HL-60/S4 treated with retinoic acid at 250 ng/mL for 4 days and 3 days (cell line): ENCODE data around the gene SFRP2.

ENCODE experiments used
- in situ Hi-C: fragments of 300-500 bp; cut with MboI; formaldehyde crosslinking; loops from 2 replicates; pipeline ENCODE4 v1.7.0; 2022; ENCODE audit warnings: low sequenced_read_pairs

Gene SFRP2

GRCh38 chr4:153788413-153789276 lies at the start of gene SFRP2:
Gene SFRP2 (minus strand): TSS chr4:153789083. CDS start chr4:153788835, 248 bp downstream.
- in situ Hi-C loops: no loop called here

- in situ Hi-C loops: no loop called here
Measured at GRCh38 chr4:153838564-153838963, 49.7 kb upstream of the SFRP2 start.

- in situ Hi-C loops: no loop called here
Measured at GRCh38 chr4:153834901-153835300, 46.0 kb upstream of the SFRP2 start.

GRCh38 chr4:153832720-153833287 lies 43.9 kb upstream of the SFRP2 start:
- in situ Hi-C loops: no loop called here

- in situ Hi-C loops: no loop called here
Measured at GRCh38 chr4:153832054-153832453, 43.2 kb upstream of the SFRP2 start.

GRCh38 chr4:153831245-153831644 lies 42.4 kb upstream of the SFRP2 start:
- in situ Hi-C loops: no loop called here

DNA sequence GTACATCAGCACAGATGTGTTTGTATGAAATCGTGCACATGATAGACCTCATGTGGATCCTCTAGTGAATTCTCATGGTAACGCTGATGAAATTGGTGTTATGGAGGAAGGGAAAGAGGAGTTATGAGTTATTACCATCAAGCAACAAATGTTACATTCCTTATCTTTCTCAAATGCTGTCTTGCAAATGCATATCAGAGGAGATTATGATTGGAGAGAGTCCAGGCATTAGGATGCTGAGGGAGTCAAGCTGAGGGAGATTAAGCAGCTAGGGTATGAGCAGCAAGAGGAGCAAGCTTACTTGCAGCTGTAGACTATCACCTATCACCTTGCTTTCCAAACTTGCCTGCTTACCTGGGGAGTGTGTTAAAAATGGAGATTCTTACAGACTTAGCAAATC lies 36.8 kb upstream of the SFRP2 start:
- in situ Hi-C loops: no loop called here

DNA sequence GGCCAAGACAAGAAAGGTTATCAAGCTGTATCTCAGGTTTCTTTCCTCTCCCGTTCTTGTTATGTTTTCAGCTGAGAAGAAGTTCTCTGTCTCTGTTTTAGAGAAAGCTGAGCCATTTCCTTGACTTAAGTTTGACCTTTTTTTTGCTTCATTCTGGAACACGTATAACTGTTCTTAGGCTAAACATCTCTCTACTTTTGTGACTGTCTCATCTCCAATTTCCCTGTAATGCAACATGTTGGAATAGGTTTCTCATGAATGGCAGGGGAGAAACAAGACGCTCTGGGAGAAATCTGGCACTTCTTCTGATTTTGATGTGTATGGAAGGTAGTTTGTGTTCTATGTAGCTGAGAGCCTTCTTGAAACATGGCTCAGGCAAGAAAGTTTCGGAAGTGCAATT lies 36.2 kb upstream of the SFRP2 start:
- in situ Hi-C loops: no loop called here

DNA sequence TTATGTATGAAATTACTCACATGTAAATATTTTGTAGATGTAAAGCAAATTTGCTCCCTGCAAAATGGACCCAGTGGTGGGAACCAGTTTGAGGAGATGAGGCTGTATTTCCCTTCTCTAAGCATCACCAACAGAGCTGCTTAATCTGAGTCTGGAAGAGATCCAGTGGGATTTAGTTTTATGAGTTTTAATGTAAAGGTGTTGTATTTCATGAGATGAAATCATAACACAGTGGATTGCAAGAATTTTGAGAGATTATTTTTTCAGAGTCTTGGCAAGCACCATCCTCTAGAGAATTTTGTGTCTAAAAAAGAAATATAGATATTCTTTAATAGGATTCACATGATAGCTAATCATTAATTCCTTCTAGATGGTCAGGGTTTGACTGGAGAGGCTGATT lies 35.6 kb upstream of the SFRP2 start:
- in situ Hi-C loops: no loop called here

DNA sequence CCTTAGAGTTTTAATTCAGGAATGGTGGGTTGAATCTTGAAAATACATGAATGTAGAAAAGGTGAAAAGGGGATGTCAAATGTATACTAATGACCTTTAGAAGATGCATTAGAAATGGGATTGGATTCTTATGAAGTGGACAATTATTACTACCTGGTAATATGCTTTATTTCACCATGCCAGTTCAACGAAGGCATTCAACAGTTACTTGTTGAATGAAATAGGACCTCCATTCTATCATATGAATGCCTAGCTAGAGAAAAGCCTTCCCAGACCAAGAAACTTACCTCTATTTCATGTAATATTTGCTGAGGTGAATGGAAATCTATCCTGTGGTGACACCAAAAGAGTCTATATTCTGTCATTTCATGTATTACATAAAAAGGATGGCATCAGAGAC lies 34.6 kb upstream of the SFRP2 start:
- in situ Hi-C loops: no loop called here

DNA sequence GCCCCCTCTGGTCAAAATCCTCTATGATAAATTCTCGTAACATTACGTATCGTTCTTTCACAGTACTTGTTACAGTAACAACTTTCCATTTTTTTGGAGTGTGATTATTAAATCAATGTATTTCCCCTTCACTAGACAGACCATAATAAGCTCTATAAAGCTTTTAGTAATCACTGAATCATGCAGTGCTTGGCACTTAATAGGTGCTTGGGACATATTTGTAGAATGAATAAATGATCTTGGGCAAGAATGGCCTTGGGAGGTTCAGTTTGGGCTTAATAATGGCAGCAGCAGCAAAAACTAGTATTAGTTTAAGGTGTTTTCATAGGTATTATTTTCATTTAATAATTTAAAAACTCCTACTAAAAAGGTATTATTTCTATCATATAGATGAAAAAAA lies 33.4 kb upstream of the SFRP2 start:
- in situ Hi-C loops: no loop called here

DNA sequence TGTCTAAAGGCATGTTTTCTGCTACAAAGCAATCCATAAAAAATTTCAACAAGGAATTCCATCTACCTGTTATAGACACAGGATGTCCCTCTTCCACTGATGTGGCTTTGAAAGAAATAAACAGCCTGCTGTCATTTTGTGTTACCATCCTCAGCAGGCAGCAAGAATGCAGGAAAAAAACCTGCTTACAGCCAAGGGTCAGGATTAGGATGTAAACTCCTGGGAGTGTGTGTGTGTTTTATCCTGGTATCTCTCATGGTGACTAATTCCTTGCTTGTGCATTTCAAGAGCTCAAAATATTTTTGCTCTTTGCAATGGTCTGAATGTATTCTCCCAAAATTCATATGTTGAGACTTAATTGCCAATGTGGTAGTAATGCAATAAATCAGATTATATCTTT lies 28.6 kb upstream of the SFRP2 start:
- in situ Hi-C loops: no loop called here

DNA sequence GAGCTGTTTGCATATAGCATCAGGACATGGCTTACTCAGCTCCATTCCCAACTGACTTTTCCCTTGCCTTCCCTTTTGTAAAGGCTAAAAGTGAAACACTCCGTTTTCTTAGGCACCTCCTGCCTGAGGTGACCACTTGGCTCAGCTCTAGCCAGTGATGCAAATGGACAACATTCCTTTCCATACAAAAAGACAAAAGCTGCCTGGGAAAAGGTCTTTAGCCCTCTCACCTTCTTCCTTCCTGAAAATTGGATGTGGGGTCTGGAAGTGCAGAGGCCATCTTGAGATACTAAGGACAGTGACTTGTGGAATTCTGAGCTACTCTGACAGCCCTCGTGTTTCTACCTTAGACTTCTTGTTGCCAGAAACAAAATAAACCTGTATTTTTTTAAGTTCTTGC lies 27.7 kb upstream of the SFRP2 start:
- in situ Hi-C loops: no loop called here

DNA sequence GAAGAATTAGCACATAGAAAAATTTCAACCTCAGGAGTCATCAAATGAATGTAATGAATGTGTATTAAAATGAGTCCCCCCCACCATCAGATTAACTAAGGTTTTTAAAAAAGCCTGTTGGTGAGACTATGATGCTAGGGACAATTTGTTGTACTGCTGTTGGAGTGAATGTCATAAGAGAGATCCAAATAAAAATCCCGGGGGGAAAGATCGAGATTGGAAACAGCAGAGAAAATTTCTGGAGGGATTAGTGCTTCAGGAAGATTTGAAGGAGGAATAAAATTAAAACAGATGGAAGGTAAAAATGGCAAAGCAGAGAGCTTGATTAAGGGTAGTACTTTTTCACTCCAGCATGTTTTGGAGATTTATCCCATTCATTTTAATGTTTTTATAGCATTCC lies 25.9 kb upstream of the SFRP2 start:
- in situ Hi-C loops: no loop called here

DNA sequence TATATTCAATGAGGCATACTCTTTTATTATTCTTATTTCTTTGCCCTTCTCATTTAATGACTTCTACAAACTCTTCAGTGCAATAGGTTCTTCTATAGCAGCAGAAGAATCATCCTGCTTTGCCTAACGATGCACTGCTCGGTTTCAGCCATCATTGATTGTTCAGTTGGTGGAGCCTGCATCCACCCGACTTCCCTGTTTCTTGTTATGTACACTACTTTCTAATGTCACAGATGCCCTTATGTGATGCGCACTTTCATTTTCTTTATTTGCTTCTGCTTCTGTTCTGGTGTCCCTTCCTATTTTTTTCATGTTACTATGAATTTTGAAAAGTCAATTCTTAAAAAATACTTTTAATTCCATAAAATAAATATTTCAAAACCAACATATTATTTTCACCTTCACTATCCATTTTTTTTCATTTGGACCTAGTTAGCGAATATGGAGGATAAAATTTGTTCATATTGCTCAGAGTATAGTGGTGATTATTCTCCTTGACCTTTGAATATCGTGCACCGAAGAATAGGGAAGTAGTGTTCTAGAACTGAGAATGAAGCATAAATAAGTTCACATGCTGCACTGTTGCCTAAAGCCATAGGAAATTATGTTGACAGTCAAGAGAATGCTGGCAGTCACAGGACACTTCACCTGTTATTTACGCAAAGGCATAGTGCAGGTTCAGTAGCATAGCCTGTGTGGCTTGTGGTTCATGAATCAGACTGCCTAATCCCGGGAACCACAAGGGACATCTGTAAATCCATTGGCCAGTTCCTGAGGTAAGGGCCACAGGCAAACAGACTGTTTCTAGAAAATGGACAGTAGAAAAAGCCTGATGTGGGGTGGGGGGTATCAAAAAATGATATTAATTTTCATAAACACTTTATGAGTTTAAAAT lies 21.3 kb upstream of the SFRP2 start:
- in situ Hi-C loops: no loop called here

DNA sequence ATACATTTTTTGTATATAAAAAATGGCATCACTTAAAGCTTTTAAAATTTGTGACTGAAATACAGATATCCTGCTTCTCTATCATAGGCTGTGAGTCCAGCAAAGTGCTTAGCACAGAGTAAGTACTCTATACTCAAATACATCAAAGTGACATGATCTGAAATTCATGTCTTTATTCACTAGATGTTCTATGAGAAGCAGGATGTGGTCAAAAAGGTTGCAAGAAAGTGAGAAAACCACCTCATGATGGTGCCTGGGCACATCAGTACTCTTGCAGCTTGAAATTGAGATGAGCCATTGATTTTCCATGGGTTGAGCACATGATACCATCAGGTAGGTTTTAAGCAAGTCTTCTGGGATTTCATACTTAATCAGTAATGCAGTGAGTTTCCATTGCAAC lies 20.4 kb upstream of the SFRP2 start:
- in situ Hi-C loops: no loop called here

DNA sequence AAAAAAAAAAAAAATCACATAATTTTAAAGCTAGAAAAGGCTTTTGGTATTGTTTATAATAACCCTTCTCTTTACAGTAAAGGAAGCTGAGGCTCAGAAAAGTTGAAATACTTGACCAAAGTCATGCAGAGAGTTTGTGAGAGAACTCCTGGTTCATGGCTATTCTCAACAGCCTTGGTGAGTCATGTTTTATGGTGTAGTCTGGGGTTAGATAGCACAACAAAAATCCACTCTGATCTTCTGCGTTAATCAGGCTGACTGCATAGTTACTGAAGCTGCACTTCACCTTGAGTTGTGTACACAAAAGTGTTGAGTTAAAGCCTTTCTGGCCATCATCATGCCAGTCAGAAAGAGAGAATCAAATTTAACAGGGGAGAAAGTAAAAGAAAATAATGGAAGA lies 19.3 kb upstream of the SFRP2 start:
- in situ Hi-C loops: no loop called here

GRCh38 chr4:153806073-153806472 lies 17.2 kb upstream of the SFRP2 start:
- in situ Hi-C loops: no loop called here

DNA sequence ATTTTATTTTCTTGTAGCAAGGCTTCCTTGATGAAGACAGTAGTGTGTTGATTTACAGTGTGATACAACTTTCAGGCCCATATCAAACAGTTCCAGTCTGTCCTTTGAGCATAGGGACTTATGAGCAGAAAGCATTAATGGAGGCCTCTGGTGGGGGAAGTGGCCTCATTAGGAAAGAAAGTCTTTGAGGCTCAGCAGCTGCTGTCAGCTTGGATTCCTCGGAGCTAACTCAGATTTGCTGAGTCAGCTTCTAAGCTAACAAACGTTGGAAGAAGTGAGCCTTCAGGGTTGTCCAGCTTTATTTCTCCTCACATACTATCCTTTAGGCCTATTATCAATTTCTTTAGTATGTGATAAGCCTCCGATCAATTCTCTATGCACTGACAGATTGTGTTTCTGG lies 15.8 kb upstream of the SFRP2 start:
- in situ Hi-C loops: no loop called here

DNA sequence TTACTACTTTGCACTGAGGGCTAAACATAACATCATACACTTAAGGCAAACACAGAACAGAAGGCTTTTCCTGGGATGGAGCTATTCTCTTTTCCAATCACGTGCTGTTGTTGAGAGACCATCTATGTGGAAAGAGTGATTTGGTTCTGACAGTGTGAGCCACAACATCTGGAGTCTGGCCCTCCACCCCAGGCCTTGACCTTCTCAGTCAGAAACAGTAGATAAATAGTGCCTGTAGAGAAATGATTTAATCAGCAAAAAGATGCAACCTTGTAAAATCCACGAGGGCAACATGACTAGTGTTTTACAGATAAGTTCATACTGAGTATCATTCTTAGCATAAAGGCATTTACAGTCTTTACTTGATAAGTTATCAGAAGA lies 10.8 kb upstream of the SFRP2 start:
- in situ Hi-C loops: no loop called here

DNA sequence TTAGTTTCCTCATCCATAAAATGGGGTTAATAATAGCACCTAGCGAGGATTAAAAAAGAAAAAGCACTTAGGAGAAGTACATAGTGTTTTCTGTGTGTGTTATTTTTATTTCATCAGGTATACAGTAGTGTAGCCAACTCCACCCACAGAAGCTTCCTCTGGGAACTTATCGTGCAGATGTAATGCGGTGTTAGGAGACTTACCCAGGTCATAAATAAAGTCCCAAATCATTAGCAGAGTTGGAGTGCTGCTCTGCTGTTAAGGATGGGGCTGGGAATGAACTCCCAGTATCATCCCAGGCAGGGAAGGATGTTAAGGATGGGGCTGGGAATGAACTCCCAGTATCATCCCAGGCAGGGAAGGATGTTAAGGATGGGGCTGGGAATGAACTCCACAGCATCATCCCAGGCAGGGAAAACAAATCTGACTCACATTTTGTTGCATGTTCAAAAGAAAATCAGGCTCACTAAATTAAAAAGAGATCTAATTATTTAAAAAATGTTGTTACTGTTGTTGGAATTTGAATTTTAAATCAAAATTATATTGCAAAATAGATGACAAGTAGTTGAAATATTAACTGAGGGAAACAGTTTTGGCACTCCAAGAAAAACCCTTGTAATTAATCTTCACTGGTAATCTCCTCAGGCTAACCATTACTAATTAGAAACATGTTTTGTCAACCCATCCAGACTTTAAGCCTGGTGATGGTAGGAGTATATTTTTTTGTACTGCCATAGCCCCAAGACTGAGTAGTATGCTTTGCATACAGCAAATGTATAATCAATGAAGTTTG lies 10.2 kb upstream of the SFRP2 start:
- in situ Hi-C loops: no loop called here
